ENCODE data around the gene SLC25A43.

SLC25A43 gene

GRCh38 chrX:119495734-119496726 is 96.9 kb downstream of the SLC25A43 start:
- TF ChIP-seq CTCF (IDR thresholded peaks at IDR 0.05; ENCODE audit: low read depth, low read length): no peak
- no peak for DNase-seq (ENCODE audit: extremely low read depth, low read depth)

DNA sequence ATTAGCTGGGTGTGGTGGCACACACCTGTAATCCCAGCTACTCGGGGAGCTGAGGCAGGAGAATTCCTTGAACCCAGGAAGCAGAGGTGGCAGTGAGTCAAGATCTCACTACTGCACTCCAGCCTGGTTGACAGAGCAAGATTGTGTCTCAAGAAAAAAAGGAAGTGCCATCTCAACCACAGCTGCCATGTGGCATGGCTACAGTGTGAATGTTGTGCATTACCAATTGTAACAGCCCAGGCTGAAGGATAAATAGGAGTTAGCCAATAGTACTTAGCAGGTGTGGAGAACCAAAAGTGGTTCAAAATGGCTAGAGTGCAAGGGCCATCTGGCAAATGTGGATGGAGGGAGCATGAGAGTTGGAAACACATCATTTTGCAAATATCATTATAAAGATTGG is 98.0 kb downstream of the SLC25A43 start:
- no peak for DNase-seq (ENCODE audit: extremely low read depth, low read depth)
- no peak for TF ChIP-seq CTCF (IDR thresholded peaks at IDR 0.05; ENCODE audit: low read depth, low read length)

DNA sequence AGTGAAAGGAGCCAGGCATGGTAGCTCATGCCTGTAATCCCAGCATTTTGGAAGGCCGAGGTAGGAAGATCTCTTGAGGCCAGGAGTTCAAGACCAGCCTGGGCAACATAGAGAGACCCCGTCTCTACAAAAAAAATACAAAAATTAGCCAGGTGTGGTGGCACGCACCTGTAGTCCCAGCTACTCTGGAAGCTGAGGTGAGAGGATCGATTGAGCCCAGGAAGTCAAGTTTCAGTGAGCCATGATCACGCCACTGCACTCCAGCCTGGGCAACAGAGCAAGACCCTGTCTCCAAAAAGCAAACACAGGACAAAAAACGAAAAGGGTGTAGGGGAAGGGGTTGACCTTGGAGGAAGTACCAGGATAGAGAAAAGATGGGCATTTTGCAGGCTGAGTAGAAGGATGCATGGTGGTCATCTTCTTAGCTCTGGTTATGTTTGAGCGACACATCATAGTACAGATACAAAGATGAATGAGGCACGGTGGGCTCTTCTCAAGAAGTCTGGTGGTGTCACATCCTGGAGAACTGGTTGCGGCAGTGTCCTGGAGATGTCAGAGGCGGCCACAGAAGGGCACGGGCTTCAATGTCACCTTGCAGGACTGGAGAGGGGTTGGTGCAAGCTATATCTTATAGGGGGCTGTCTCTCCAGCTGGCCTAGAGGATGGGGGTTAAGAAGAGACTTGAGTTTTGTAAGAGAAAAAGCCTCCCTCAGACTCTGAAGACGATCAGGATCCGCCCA is 101.1 kb downstream of the SLC25A43 start:
- no peak for DNase-seq (ENCODE audit: extremely low read depth, low read depth)
- TF ChIP-seq CTCF (IDR thresholded peaks at IDR 0.05; ENCODE audit: low read depth, low read length): no peak

- DNase-seq (ENCODE audit: extremely low read depth, low read depth): no peak
These were observed 102.5 kb downstream of the SLC25A43 start for GRCh38 chrX:119501511-119502148.

GRCh38 chrX:119502727-119503483 is 103.8 kb downstream of the SLC25A43 start:
- no peak for TF ChIP-seq CTCF (IDR thresholded peaks at IDR 0.05; ENCODE audit: low read depth, low read length)

More at GRCh38 chrX:119501511-119502148, 102.5 kb downstream of the SLC25A43 start:
- no peak for TF ChIP-seq CTCF (IDR thresholded peaks at IDR 0.05; ENCODE audit: low read depth, low read length)

GRCh38 chrX:119503484-119503861 is 104.3 kb downstream of the SLC25A43 start:
- TF ChIP-seq CTCF (IDR thresholded peaks at IDR 0.05; ENCODE audit: low read depth, low read length): no peak
- peak; percentile 69 for DNase-seq (ENCODE audit: extremely low read depth, low read depth)

More at GRCh38 chrX:119502727-119503483, 103.8 kb downstream of the SLC25A43 start:
- no peak for DNase-seq (ENCODE audit: extremely low read depth, low read depth)

Data from AG09319 (cell line).